Skeletal muscle satellite cell (primary cell): ENCODE data around the gene EGF. TPM values are rescaled to one million over a fixed set of nuclear protein-coding genes. Genes with fewer than 3 reads are reported as not detected.
"Not testable (repeated sequence)": the region's sequence is repeated elsewhere in the genome, so short reads cannot be mapped to it uniquely, and the experiment has no call there.

Experiments
- H3K27me3 ChIP-seq: 2 replicates; pipeline ENCODE4 v1.7.0; 2013; ENCODE audit warnings: low read length; ENCODE audit not compliant: control insufficient read depth, insufficient read depth
- H3K36me3 ChIP-seq: 2 replicates; pipeline ENCODE4 v1.7.0; 2013; ENCODE audit warnings: mild to moderate bottlenecking, control low read depth, low read length; ENCODE audit not compliant: insufficient read depth
- H3K4me1 ChIP-seq: 2 replicates; pipeline ENCODE4 v1.7.0; 2013; ENCODE audit warnings: low read length; ENCODE audit not compliant: control insufficient read depth, insufficient read depth
- H3K4me2 ChIP-seq: 2 replicates; pipeline ENCODE4 v1.7.0; 2013; ENCODE audit warnings: mild to moderate bottlenecking, low read length
- H3K4me3 ChIP-seq: 2 replicates; pipeline ENCODE4 v1.7.0; 2013; ENCODE audit warnings: low read length
- H3K9ac ChIP-seq: 2 replicates; pipeline ENCODE4 v1.7.0; 2013; ENCODE audit warnings: mild to moderate bottlenecking, low read depth, low read length, moderate library complexity
- H3K9me3 ChIP-seq: replicated peaks from 2 replicates; pipeline ENCODE4 v1.7.0; 2013; ENCODE audit warnings: mild to moderate bottlenecking, control low read depth, low read length
- total RNA-seq: library from RNA; depleted of rRNA; stranded (reverse); fragments of >200 nt; gene quantifications from 2 replicates; pipeline ENCODE4 v1.2.3, GENCODE V29; 2012; rRNA removed

Gene EGF
- total RNA-seq: under 0.01 and 0.51 TPM in 2 replicates

DNA sequence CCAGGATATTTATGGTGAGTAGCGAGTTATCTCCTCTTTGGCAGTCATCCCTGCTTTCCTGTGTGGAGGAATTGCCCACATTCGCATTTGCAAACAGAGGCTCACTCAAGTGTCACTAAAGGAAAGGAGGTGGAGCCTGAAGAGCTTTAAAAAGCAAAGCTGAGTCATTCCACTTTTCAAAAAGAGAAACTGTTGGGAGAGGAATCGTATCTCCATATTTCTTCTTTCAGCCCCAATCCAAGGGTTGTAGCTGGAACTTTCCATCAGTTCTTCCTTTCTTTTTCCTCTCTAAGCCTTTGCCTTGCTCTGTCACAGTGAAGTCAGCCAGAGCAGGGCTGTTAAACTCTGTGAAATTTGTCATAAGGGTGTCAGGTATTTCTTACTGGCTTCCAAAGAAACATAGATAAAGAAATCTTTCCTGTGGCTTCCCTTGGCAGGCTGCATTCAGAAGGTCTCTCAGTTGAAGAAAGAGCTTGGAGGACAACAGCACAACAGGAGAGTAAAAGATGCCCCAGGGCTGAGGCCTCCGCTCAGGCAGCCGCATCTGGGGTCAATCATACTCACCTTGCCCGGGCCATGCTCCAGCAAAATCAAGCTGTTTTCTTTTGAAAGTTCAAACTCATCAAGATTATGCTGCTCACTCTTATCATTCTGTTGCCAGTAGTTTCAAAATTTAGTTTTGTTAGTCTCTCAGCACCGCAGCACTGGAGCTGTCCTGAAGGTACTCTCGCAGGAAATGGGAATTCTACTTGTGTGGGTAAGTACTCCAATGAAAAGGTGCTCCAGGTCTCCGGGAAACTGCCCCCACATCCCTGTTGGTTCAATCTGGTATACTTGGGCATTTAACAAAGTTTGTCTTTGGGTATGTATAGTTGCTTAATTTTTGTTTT is at the start of gene EGF:
EGF (plus strand) TSS at position 178 of the 890 bp plus-strand sequence; CDS start at position 631, 453 bp downstream.
- peak within 1 kb of the TSS; percentile 69 for H3K4me2 ChIP-seq
- H3K36me3 ChIP-seq: no peaks in the 10 kb centered on the region
- peaks cover 21% of the 10 kb centered on the region for H3K27me3 ChIP-seq
- no peaks in the 10 kb centered on the region for H3K9me3 ChIP-seq
- H3K9ac ChIP-seq: no peak within 1 kb of the TSS
- peaks cover 4% of the 10 kb centered on the region for H3K4me1 ChIP-seq
- H3K4me3 ChIP-seq: peak within 1 kb of the TSS; percentile 55

DNA sequence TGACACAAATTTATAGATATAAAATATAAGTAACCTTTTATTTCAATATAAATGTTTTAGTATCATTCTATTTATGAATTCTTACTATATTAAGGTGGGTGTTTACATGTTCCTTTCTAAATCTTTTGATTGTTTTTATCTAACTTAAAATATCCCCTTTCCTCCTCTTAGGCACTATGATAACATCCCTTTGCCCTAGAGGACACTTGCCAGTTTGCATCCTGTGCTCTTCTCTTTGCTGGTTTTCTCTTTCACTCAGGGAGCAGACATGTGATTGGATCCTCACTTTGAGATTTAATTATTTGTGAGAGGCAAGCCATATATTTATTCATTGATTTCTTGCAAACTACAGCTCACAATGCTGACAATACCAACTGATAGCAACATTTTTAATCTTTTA is 48.5 kb upstream of the EGF start:
- H3K36me3 ChIP-seq: no peaks in the 10 kb centered on the region
- no peaks in the 10 kb centered on the region for H3K9me3 ChIP-seq
- H3K4me3 ChIP-seq: no peak overlapping the region
- no peak overlapping the region for H3K4me2 ChIP-seq
- H3K27me3 ChIP-seq: no peaks in the 10 kb centered on the region
- H3K9ac ChIP-seq: no peak overlapping the region
- H3K4me1 ChIP-seq: no peaks in the 10 kb centered on the region

GRCh38 chr4:109870061-109870460 is 42.6 kb upstream of the EGF start:
- H3K36me3 ChIP-seq: no peaks in the 10 kb centered on the region
- H3K4me1 ChIP-seq: no peaks in the 10 kb centered on the region
- H3K9ac ChIP-seq: no peak overlapping the region
- no peaks in the 10 kb centered on the region for H3K27me3 ChIP-seq
- H3K4me2 ChIP-seq: no peak overlapping the region
- no peak overlapping the region for H3K4me3 ChIP-seq
- H3K9me3 ChIP-seq: no peaks in the 10 kb centered on the region

DNA sequence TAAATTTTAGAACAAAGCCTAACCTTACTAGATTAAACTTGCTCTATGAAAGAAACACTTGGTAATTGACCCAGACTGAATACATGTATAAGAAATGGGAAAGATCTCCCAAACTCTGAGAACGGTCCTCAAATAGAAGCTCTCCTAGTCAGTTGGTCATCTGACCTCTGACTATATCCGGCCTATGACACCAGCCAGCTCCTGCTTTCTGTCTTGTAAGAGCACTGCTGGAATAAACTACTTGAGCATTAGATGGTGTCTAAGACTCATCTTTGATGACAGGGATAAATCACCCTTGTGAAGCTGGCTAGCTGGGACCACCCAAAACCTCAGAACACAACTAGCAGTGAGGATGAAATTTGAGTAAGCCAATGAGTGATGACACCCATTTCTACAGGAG is 40.6 kb upstream of the EGF start:
- Histone ChIP-seq H3K4me2 (no peak overlapping the region), H3K36me3 (no peaks in the 10 kb centered on the region), H3K4me1 (no peaks in the 10 kb centered on the region), H3K4me3 (no peak overlapping the region), H3K27me3 (no peaks in the 10 kb centered on the region), H3K9me3 (no peaks in the 10 kb centered on the region), H3K9ac (no peak overlapping the region)

GRCh38 chr4:109872950-109873656 is 39.6 kb upstream of the EGF start:
- Histone ChIP-seq H3K9ac (no peak overlapping the region), H3K27me3 (no peaks in the 10 kb centered on the region), H3K9me3 (no peaks in the 10 kb centered on the region), H3K4me1 (no peaks in the 10 kb centered on the region), H3K36me3 (no peaks in the 10 kb centered on the region), H3K4me2 (no peak overlapping the region), H3K4me3 (no peak overlapping the region)

GRCh38 chr4:109873791-109874514 is 38.7 kb upstream of the EGF start:
- Histone ChIP-seq H3K27me3 (no peaks in the 10 kb centered on the region), H3K9ac (no peak overlapping the region), H3K36me3 (no peaks in the 10 kb centered on the region), H3K4me3 (no peak overlapping the region), H3K4me1 (no peaks in the 10 kb centered on the region), H3K9me3 (no peaks in the 10 kb centered on the region), H3K4me2 (no peak overlapping the region)

GRCh38 chr4:109875106-109875505 is 37.6 kb upstream of the EGF start:
- Histone ChIP-seq H3K4me3 (no peak overlapping the region), H3K4me1 (no peaks in the 10 kb centered on the region), H3K9ac (no peak overlapping the region), H3K27me3 (no peaks in the 10 kb centered on the region), H3K36me3 (no peaks in the 10 kb centered on the region), H3K4me2 (no peak overlapping the region), H3K9me3 (no peaks in the 10 kb centered on the region)

GRCh38 chr4:109875553-109875952 is 37.1 kb upstream of the EGF start:
- not testable (repeated sequence) for H3K36me3 ChIP-seq, H3K4me3 ChIP-seq

DNA sequence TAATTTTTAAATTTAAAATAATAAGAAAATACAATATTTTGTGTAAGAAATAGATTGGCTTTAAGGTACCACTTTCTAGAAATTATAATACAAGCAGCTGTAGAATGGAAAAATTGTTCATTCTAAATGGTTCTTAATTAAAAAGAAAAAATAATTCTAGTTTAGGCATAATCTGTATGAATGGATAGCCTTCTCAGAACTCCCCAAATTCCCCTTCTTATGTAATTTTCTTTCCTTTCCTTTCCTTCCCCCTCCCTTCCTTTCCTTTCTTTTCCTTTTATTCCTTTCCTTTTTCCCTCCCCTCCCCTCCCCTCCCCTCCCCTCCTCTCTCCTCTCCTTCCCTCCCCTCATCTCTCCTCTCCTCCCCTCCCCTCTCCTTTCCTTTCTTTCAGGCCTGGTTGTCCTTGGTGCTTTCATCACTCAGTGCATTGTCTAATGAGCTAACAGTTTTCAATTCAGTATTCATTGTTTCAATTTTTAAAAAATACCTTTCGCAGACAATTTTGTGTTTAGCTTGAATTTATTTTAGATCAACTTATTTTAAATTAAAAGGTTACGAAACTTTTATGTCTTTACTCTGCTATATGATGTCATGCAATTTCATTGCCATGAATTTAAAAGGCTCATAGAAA is 35.9 kb upstream of the EGF start:
- no peak overlapping the region for H3K4me3 ChIP-seq
- no peaks in the 10 kb centered on the region for H3K4me1 ChIP-seq
- H3K4me2 ChIP-seq: no peak overlapping the region
- no peaks in the 10 kb centered on the region for H3K36me3 ChIP-seq
- no peaks in the 10 kb centered on the region for H3K9me3 ChIP-seq
- H3K9ac ChIP-seq: no peak overlapping the region
- H3K27me3 ChIP-seq: no peaks in the 10 kb centered on the region

More at GRCh38 chr4:109875553-109875952, 37.1 kb upstream of the EGF start:
- H3K27me3 ChIP-seq, H3K4me1 ChIP-seq, H3K9me3 ChIP-seq, H3K9ac ChIP-seq, H3K4me2 ChIP-seq: not testable (repeated sequence)

DNA sequence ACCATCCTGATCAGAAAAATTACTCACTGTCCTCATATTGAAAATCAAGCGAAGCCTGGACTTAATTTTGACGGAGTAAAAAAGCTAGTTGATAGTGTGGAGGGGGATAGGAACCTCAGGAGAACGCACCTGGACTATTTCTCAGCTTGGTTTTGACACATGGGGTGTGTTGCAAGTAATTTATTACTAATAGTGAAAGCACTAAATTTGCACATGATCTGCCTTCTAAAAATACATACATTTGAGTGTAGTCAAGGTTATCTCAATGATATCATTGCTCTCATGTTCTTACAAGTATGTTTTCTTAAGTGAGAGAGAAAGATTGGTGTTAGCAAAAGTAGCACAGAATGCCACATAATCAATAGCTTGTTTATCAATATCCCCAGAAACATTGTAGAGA is 35.3 kb upstream of the EGF start:
- Histone ChIP-seq H3K27me3 (no peaks in the 10 kb centered on the region), H3K4me3 (no peak overlapping the region), H3K36me3 (no peaks in the 10 kb centered on the region), H3K4me2 (no peak overlapping the region), H3K9ac (no peak overlapping the region), H3K9me3 (no peaks in the 10 kb centered on the region), H3K4me1 (no peaks in the 10 kb centered on the region)

GRCh38 chr4:109878355-109878754 is 34.3 kb upstream of the EGF start:
- Histone ChIP-seq H3K27me3 (no peaks in the 10 kb centered on the region), H3K4me2 (no peak overlapping the region), H3K36me3 (no peaks in the 10 kb centered on the region)

More at GRCh38 chr4:109878355-109878754, 34.3 kb upstream of the EGF start:
- no peaks in the 10 kb centered on the region for H3K4me1 ChIP-seq
- no peak overlapping the region for H3K4me3 ChIP-seq
- no peak overlapping the region for H3K9ac ChIP-seq
- H3K9me3 ChIP-seq: no peaks in the 10 kb centered on the region
